C4-2B (cell line): ENCODE data around the gene AP1G1.

Experiments
- ZFX ChIP-seq: fragments of 450-650 bp; IDR thresholded peaks from 2 replicates; pipeline ENCODE4 v1.6.1; 2017
- TF ChIP-seq, protein P1 (sequence below): fragments of 450-650 bp; conservative IDR thresholded peaks from 2 replicates; pipeline ENCODE4 v1.5.1; 2017; ENCODE audit warnings: mild to moderate bottlenecking

DNA sequence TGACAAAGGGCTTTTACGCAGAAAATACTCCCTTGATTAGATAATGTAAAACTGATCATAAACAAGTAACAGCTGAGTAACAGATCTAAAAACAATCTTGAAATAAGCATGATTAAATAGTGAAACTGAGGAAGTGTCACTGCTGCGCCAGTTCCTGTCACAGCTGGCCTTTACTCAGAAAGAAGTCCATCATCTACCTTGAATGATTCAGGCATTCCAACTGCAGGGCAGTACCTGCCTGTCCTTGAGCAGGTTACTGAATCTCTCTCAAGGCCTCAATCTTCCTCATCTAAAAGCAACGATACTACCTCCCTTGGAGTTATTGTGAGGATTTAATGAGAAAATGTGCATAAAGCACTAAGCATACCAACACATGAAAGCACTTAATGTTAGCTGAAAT lies 96.8 kb downstream of the AP1G1 start:
- TF ChIP-seq, protein P1, sequence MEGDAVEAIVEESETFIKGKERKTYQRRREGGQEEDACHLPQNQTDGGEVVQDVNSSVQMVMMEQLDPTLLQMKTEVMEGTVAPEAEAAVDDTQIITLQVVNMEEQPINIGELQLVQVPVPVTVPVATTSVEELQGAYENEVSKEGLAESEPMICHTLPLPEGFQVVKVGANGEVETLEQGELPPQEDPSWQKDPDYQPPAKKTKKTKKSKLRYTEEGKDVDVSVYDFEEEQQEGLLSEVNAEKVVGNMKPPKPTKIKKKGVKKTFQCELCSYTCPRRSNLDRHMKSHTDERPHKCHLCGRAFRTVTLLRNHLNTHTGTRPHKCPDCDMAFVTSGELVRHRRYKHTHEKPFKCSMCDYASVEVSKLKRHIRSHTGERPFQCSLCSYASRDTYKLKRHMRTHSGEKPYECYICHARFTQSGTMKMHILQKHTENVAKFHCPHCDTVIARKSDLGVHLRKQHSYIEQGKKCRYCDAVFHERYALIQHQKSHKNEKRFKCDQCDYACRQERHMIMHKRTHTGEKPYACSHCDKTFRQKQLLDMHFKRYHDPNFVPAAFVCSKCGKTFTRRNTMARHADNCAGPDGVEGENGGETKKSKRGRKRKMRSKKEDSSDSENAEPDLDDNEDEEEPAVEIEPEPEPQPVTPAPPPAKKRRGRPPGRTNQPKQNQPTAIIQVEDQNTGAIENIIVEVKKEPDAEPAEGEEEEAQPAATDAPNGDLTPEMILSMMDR = no peak
- TF ChIP-seq ZFX = no peak
